NK-92 (cell line): ENCODE measurements around the gene ZBED6.
"Not testable (repeated sequence)": the region's sequence is repeated elsewhere in the genome, so short reads cannot be mapped to it uniquely, and the experiment has no call there.

Experiments used
- DNase-seq: peaks from one replicate; lab custom pipeline; 2025; ENCODE audit not compliant: unreplicated experiment; lab: John Stamatoyannopoulos, UW

Gene ZBED6, protein sequence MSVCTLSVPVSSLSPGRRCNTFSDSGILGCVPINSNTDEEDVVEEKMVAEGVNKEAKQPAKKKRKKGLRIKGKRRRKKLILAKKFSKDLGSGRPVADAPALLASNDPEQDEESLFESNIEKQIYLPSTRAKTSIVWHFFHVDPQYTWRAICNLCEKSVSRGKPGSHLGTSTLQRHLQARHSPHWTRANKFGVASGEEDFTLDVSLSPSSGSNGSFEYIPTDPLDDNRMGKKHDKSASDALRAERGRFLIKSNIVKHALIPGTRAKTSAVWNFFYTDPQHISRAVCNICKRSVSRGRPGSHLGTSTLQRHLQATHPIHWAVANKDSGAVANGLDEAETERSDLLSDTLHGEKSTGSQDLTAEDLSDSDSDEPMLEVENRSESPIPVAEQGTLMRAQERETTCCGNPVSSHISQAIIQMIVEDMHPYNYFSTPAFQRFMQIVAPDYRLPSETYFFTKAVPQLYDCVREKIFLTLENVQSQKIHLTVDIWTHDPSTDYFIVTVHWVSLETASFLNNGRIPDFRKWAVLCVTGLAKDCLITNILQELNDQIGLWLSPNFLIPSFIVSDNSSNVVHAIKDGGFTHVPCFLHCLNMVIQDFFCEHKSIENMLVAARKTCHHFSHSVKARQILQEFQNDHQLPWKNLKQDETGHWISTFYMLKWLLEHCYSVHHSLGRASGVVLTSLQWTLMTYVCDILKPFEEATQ (N-terminal part only)

DNA sequence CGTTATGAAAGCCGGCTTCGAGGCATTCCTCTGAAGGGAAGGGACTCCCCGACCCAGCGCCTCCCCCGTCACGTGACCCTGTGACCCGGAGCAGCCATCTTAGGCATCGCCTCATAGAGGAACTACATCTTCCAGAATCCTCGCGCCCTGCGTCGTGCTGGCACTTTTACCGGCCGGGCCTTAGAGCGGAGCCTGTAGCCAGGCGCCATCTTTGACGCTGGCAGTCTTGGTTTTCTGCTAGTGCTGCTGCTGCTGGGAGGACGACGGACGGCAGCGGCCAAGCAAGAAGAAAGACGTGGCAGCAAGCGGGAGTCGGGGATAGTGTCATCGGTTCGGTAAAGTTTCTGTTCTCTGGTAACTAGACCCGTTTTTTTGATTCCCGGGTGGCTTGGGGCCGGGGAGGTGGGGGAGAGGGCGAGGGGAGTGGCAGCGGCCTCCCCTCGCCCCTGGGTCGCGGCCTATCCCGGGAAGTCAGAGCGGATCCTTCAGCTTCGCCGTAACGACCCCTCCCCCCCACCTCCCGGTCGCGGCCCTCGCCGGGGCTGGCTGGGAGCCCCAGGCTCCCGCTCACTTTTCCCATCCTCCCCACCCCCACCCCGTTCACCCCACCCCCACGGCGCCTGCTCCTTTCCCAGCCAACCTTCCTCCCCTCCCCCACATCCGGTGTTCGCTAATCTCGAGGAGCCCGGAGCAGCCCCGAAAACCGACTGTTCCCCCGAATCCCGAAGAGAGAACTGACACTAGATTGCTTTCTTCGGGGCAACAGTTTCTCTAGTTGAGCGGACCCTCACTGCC, at the start of gene ZBED6, which contains the start of gene ZC3H11A:
Gene ZBED6, plus strand, starts transcription at position 183 of the 795 bp plus-strand sequence. CDS start 1,900 bp downstream, outside the sequence.
Gene ZC3H11A, plus strand, starts transcription at position 183 of the 795 bp plus-strand sequence. CDS start 21,448 bp downstream, outside the sequence.
- DNase-seq: peak; percentile 93

GRCh38 chr1:203746281-203746680, 49.1 kb upstream of the ZBED6 start:
- DNase-seq: no peak

DNA sequence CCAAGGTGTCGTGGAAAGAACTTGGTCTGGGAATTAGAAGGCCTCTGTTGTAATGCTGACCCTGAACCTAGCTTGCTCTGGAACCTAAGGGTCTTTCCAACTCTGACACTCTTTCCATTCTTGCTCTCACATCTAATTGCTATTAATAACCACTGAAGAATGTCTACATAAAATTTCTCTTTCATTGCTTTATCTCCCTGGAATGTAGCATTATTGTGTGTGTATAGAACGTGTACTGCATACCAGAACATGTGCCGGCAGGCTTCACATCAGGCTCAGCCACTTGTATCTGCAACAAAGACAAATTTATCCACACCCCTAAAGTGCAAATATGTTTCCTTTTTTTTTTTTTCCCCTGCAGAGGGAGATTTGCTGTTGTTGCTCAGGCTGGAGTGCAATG, 44.4 kb upstream of the ZBED6 start:
- DNase-seq: no peak

- not testable (repeated sequence) for DNase-seq
These were observed 43.6 kb upstream of the ZBED6 start for GRCh38 chr1:203751618-203752361.

- DNase-seq: no peak
These were observed 41.0 kb upstream of the ZBED6 start for GRCh38 chr1:203754455-203754864.

- DNase-seq: no peak
These were observed 39.4 kb upstream of the ZBED6 start for GRCh38 chr1:203756036-203756435.

- DNase-seq: not testable (repeated sequence)
These were observed 36.7 kb upstream of the ZBED6 start for GRCh38 chr1:203758749-203759148.

DNA sequence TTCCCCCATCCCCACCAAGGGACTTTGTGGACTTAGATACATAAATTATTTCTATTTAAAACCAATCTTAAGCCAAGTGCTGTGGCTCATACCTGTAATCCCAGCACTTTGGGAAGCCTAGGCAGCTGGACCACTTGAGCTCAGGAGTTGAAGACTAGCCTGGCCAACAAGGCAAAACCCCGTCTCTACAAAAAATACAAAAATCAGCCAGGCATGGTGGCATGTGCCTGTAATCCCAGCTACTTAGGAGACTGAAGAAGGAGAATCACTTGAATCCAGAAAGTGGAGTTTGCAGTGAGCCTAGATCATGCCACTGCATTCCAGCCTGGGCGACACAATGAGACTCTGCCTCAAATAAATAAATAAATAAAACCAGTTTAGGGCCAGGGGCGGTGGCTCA, 34.9 kb upstream of the ZBED6 start:
- DNase-seq: no peak

DNA sequence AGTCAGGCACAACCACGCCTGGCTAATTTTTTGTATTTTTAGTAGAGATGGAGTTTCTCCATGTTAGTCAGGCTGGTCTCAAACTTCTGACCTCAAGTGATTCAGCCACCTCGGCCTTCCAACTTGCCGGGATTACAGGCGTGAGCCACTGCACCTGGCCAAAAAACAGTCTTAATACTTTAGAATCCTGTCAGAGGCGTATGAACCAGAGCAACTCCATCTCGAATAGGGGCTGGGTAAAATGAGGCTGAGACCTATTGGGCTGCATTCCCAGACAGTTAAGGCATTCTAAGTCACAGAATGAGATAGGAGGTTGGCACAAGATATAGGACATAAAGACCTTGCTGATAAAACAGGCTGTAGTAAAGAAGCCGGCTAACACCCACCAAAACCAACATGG, 33.5 kb upstream of the ZBED6 start:
- not testable (repeated sequence) for DNase-seq

DNA sequence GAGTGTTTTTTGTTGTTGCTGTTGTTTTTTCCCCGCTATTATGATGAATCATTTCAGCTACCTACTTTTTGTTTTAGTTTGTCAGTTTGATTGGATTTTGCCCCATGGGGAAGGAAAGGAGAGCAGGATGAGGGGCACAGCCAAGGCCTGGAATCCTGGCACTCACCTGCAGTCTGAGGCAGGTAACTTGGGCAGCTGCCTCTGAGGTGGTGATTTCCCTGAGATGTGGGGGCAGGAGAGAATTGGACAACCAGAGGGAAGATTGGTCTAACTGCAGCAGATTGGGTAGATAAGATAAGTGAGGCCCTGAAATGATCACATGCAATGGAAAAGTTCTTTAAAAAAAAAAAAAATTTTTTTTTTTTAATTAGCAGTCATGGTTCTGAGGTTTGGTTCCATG, 31.9 kb upstream of the ZBED6 start:
- no peak for DNase-seq

- DNase-seq: no peak
These were observed 31.1 kb upstream of the ZBED6 start for GRCh38 chr1:203764105-203765028.

DNA sequence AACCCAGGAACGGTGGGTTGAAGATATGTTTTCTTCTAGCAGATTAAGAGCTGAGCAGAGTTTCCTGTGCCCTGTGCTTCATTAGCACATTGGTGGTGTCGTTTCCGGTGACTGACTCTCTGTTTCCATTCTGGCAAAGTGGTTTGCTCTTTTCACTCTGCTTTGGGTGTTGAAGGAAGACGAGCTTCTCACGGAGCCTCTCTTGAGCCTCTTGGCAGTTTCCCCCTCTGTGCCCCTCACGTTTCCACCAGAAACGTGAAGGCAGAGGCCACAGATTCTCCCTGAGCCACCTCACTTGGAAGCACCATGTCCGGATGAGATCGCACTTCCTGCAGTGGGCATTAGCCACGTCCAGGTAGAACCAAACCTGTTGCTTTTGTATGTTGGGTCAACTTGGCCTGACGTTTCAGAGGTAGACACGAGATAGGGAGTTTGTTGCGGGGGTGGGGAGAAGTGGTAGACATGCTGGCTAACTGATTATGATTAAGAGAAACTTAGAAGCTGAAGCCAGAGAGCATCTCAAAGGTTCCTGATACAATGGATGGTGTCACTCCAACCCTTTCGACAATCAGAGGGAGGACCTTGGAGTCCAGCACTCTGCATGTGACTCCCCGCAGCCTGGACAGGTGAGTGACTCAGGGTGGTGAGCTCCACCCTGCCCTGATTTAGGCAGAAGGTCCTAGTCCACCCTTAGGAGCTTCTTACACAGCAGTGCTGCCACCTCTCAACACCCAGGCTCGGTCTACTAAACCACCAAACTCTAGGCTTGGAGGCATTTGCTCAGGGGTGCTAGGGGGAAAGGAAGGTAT, 30.2 kb upstream of the ZBED6 start, which contains the start of gene LAX1:
Gene LAX1, plus strand, starts transcription at position 155 of the 809 bp plus-strand sequence. Its CDS starts 383 bp downstream, at position 538.
- peak; percentile 26 for DNase-seq

DNA sequence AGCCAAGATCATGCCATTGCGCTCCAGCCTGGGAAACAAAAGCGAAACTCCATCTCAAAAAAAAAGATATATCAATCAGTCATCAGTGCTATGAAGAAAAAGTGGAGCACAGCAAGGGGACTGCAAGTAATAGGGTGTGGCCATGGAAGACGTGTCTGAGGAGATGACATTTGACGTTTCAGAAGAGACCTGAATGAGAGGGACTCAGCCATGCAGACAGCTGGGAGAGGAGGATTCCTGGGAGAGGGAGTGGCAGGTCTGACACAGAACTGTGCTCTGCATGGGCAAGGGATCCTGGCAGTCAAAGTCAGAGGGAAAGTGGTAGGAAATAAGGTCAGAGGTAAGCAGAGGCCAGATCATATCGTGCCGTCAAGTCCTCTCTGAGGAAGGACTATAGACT, 27.2 kb upstream of the ZBED6 start:
- no peak for DNase-seq

- no peak for DNase-seq
These were observed 25.7 kb upstream of the ZBED6 start for GRCh38 chr1:203769505-203770343.

- DNase-seq: no peak
These were observed 23.5 kb upstream of the ZBED6 start for GRCh38 chr1:203771901-203772301.

GRCh38 chr1:203772836-203773235, 22.6 kb upstream of the ZBED6 start:
- DNase-seq: no peak

DNA sequence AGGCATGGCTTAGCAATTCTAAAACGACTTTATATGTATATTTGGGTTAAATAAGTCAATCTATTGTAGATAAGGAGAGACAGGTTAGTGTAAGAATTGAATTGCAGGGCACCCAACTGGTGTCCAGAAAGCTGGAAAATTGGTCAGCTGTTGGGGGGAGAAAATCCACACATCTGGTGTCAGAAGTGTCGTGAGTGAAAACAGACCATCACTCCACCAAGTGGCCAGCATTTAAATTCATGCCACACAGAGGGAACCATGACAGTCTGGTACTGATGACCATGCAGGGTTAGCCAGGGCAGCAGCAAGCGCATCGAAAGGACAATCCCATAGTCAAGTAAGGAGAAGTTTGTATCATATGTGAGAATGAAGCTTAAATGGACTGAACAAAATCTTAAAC, 18.8 kb upstream of the ZBED6 start:
- DNase-seq: no peak

DNA sequence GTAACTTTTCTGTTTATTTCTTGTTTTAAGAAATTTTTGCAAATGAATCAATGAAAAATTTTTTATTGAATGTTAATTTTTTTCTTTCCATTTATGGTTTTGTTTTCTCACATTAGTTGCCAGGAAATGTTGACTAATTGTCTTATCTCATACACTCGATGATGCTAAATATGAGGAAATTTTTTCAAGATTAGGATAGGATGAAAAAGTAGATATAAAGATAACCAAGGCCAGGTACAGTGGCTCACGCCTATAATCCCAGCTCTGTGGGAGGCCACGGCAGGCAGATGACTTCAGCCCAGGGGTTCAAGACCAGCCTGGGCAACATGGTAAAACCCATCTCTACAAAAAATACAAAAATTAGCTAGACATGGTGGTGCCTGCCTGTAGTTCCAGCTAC, 17.8 kb upstream of the ZBED6 start:
- no peak for DNase-seq
